Esophagus muscularis mucosa (tissue), 4 donors: Measurements from ENCODE around the gene MYB. TPM values are rescaled to one million over a fixed set of nuclear protein-coding genes. Genes with fewer than 3 reads are reported as not detected.

ENCODE experiments used
- DNase-seq: peaks from one replicate; pipeline ENCODE4 v3.0.0-alpha.2; 2017; ENCODE audit errors: extremely low spot score
- H3K27ac ChIP-seq, 4 donors: fragments of 200-600 bp; sonication (generic); replicated peaks in 1 of 4; 1 replicate in 3 of 4; 2 replicates in 1 of 4; pipeline ENCODE4 v1.5.1; 2016 to 2019; ENCODE audit warnings: mild to moderate bottlenecking in 1 of 4
- H3K27me3 ChIP-seq, 4 donors: fragments of 200-600 bp; sonication (generic); one replicate each; pipeline versions ENCODE4 v1.5.1 to v1.6.0; 2016 to 2019
- H3K36me3 ChIP-seq, 4 donors: fragments of 200-600 bp; sonication (generic); one replicate each; pipeline ENCODE4 v1.5.1; 2016 to 2019
- H3K4me1 ChIP-seq, 4 donors: fragments of 200-600 bp; sonication (generic); one replicate each; pipeline ENCODE4 v1.5.1; 2016 to 2019
- H3K4me3 ChIP-seq, 4 donors: fragments of 200-600 bp; sonication (generic); 1 replicate in 2 of 4; 2 replicates in 2 of 4; pipeline ENCODE4 v1.5.1; 2016 to 2019; ENCODE audit warnings: mild to moderate bottlenecking in 4 of 4, moderate library complexity in 1 of 4
- H3K9me3 ChIP-seq, 4 donors: fragments of 200-600 bp; sonication (generic); 1 replicate in 3 of 4; 2 replicates in 1 of 4; pipeline ENCODE4 v1.5.1; 2016 to 2019
- EP300 ChIP-seq: sonication (generic); formaldehyde crosslinking; IDR thresholded peaks from one replicate; pipeline ENCODE4 v1.6.1; 2017; ENCODE audit warnings: antibody characterized with exemption
- POLR2A ChIP-seq: fragments of 450-650 bp; IDR thresholded peaks from one replicate; pipeline ENCODE4 v1.6.1; 2017; ENCODE audit warnings: antibody characterized with exemption, moderate library complexity, mild to moderate bottlenecking, low read depth
- POLR2AphosphoS5 ChIP-seq, 2 donors: sonication (generic); formaldehyde crosslinking; IDR thresholded peaks; one replicate each; pipeline ENCODE4 v1.6.1; 2017; ENCODE audit warnings: antibody characterized with exemption in 2 of 2
- WGBS: methylation state at CpG from one replicate; pipeline ENCODE4 v1.1.5; 2018; 5-methylcytosine and 5-hydroxymethylcytosine counted together
- intact Hi-C: fragments of 100-400 bp; cut with DNase I; formaldehyde crosslinking; loops from one replicate; pipeline ENCODE4 v1.15.1; 2023
- total RNA-seq, 4 donors: library from RNA; depleted of rRNA; stranded (reverse); fragments of >200 nt; gene quantifications; one replicate each; pipeline versions ENCODE4 v1.1.0 to v1.2.1, GENCODE V29; 2016
- TF ChIP-seq, protein P1 (sequence below), 3 experiments: fragments of 200-600 bp in 2 of 3; fragments of 450-650 bp in 1 of 3; sonication (generic) in 2 of 3; IDR thresholded peaks; one replicate each; pipeline ENCODE4 v1.5.1; 2017 to 2019; ENCODE audit warnings: antibody characterized with exemption in 3 of 3, mild to moderate bottlenecking in 2 of 3, moderate library complexity in 1 of 3

MYB gene
- total RNA-seq, 4 donors from 2014 or later, result 0.29 to 0.83 (median 0.50) TPM

DNA sequence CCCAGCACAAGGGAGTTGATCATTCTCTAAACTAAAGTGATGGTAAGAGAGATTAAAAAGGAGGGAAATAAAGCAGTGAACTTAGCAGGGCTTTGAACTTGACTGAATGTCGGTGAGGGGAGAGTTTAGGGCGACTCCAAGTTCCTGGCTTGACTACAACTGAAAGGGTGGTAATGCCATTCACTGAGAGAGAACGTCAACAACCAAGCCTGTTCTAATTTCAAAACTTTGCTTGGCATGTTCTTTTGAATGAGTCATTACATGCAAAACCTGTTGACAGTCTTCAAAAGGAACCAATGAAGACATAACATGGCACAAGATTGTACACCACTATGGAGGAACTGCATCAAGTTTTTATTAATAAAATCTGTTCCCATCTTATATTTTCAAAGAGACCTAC is 10.3 kb upstream of the MYB start:
- Histone ChIP-seq H3K27ac (no peak overlapping the region), H3K4me1 (no peaks in the 10 kb centered on the region), H3K36me3 (no peaks in the 10 kb centered on the region), H3K27me3 (no peaks in the 10 kb centered on the region), H3K4me3 (no peak overlapping the region), H3K9me3 (no peaks in the 10 kb centered on the region)
- 76% methylated on average over 3 of the region's 3 CpGs for WGBS
- DNase-seq, result no peak
- intact Hi-C loops, result no loop called here
- TF ChIP-seq, protein P1, sequence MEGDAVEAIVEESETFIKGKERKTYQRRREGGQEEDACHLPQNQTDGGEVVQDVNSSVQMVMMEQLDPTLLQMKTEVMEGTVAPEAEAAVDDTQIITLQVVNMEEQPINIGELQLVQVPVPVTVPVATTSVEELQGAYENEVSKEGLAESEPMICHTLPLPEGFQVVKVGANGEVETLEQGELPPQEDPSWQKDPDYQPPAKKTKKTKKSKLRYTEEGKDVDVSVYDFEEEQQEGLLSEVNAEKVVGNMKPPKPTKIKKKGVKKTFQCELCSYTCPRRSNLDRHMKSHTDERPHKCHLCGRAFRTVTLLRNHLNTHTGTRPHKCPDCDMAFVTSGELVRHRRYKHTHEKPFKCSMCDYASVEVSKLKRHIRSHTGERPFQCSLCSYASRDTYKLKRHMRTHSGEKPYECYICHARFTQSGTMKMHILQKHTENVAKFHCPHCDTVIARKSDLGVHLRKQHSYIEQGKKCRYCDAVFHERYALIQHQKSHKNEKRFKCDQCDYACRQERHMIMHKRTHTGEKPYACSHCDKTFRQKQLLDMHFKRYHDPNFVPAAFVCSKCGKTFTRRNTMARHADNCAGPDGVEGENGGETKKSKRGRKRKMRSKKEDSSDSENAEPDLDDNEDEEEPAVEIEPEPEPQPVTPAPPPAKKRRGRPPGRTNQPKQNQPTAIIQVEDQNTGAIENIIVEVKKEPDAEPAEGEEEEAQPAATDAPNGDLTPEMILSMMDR (IDR thresholded peaks at IDR 0.05), result no peak
- no peak for TF ChIP-seq EP300
- no peak for TF ChIP-seq POLR2A
- no peak for TF ChIP-seq POLR2AphosphoS5 (IDR thresholded peaks at IDR 0.05)

DNA sequence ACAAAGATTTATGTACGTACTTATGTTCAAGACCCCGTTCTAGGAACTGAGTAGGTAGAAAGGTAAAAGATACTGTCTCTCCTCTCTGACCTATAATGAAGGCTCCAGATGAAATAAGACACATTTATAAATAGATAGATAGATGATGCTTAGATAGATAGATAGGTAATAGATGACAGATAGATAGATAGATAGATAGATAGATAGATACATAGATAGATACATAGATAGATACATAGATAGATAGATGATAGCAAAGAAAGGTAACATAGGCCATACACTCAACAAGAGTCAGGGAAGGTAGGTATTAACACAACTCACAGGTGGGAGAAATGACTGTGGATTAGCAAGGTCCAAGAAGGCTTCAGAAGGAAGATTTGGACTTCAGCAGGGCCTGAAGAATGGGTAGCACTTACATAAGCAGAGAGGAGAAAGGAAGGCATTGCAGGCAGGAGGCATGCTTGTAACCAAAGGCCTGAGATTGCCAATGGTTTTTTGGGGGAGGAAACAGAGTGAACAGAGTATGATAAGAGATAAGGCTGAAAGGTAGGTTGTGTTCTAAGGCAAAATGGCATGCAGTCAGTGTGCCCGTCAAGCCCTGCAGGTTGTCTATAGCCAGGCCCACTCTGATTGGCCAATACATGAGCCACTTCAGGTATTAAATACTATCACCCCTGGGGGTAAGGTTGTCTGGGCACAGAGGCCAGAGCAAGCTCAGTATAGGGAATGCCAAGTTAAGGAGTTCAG is 7.7 kb upstream of the MYB start:
- Histone ChIP-seq H3K4me1 (no peaks in the 10 kb centered on the region), H3K4me3 (no peak overlapping the region), H3K27ac (no peak overlapping the region), H3K9me3 (no peaks in the 10 kb centered on the region), H3K27me3 (no peaks in the 10 kb centered on the region), H3K36me3 (no peaks in the 10 kb centered on the region)
- no peak for TF ChIP-seq POLR2AphosphoS5 (IDR thresholded peaks at IDR 0.05)
- intact Hi-C loops, result no loop called here
- DNase-seq, result no peak
- 91% methylated on average over 3 of the region's 3 CpGs for WGBS

DNA sequence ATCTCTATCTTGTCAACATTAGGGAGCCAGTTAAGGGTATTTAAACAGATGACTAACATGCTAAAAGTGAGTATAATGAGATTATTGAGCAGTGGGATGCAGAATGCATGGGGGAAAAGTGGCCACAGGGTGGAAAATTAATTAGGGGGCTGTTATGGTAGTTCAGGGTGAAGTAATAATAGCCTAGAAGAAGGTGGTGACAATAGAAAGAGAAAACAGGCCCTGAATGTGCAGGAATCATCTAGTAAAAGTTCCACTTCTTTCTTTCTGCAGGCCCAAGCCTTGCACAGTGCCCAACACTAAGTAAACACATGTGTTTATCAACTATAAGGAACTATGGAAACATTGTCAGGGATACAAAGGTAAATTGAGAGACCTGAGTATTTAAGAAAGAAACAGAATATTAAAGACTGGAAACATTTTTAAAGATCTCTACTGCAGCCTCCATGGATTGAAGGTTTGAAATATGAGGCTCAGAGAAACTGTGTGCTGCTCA is 7.1 kb upstream of the MYB start:
- Histone ChIP-seq H3K27me3 (no peaks in the 10 kb centered on the region), H3K4me1 (no peaks in the 10 kb centered on the region), H3K9me3 (no peaks in the 10 kb centered on the region), H3K36me3 (no peaks in the 10 kb centered on the region), H3K27ac (no peak overlapping the region), H3K4me3 (no peak overlapping the region)
- intact Hi-C loops, result no loop called here
- no peak for DNase-seq
- no peak for TF ChIP-seq EP300
- TF ChIP-seq, protein P1 (IDR thresholded peaks at IDR 0.05), result no peak
- no peak for TF ChIP-seq POLR2AphosphoS5 (IDR thresholded peaks at IDR 0.05)
- TF ChIP-seq POLR2A, result no peak

- Histone ChIP-seq H3K36me3 (no peaks in the 10 kb centered on the region), H3K27me3 (no peaks in the 10 kb centered on the region), H3K9me3 (no peaks in the 10 kb centered on the region), H3K27ac (no peak overlapping the region), H3K4me3 (no peak overlapping the region), H3K4me1 (peaks cover 0 to 9% (median 6%) of the 10 kb centered on the region in 4 donors)
- no peak for DNase-seq
- no peak for TF ChIP-seq POLR2A
- TF ChIP-seq, protein P1 (IDR thresholded peaks at IDR 0.05), result no peak
- no peak for TF ChIP-seq POLR2AphosphoS5 (IDR thresholded peaks at IDR 0.05)
- no peak for TF ChIP-seq EP300
- intact Hi-C loops, result no loop called here
Measured at GRCh38 chr6:135176058-135176457, 5.0 kb upstream of the MYB start.

DNA sequence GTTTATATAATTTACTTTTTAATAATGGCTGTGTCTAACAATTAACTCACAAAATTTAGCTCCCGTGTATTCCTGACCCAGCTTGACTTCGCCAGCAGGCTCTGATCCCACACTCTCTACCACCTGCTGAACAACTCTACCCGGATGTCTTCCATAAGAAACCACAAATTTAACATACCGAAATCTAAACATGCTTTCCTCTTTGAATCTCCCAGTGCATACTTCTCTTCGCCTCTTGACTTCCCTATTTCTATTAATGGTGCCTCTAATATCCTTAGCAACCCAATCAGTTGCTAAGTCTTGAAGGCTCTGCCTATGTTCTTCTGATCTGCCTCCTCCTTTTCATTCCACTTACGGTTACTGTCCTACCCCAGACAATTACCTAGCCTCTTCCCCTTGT is 4.6 kb upstream of the MYB start:
- WGBS, result 79% methylated on average over 6 of the region's 6 CpGs
- no peaks in the 10 kb centered on the region for H3K36me3 ChIP-seq
- no peak overlapping the region for H3K27ac ChIP-seq
- intact Hi-C loops, result no loop called here
- TF ChIP-seq, protein P1 (IDR thresholded peaks at IDR 0.05), result no peak
- TF ChIP-seq POLR2A (no peak), EP300 (no peak), POLR2AphosphoS5 (IDR thresholded peaks at IDR 0.05) (no peak)
- no peak for DNase-seq
- H3K4me1 ChIP-seq, result peaks cover 0 to 10% (median 8%) of the 10 kb centered on the region in 4 donors
- no peaks in the 10 kb centered on the region for H3K27me3 ChIP-seq
- no peaks in the 10 kb centered on the region for H3K9me3 ChIP-seq
- H3K4me3 ChIP-seq, result no peak overlapping the region
